GM12865 (cell line): ENCODE data around the gene TMEM135.
"Not testable (repeated sequence)": the region's sequence is repeated elsewhere in the genome, so short reads cannot be mapped to it uniquely, and the experiment has no call there.

ENCODE experiments used
- DNase-seq: peaks from one replicate; pipeline ENCODE4 v3.0.0; 2010; ENCODE audit warnings: low read depth
- H3K4me3 ChIP-seq: 2 replicates; pipeline ENCODE4 v1.5.1; 2011; ENCODE audit warnings: mild to moderate bottlenecking, low read depth, low read length, control low read depth
- TF ChIP-seq, protein P1 (sequence below): IDR thresholded peaks from 2 replicates; pipeline ENCODE4 v1.5.1; 2011; ENCODE audit warnings: low read length, control low read depth, low read depth, inconsistent platforms; ENCODE audit not compliant: insufficient read depth; ENCODE audit errors: missing control alignments

Gene TMEM135

DNA sequence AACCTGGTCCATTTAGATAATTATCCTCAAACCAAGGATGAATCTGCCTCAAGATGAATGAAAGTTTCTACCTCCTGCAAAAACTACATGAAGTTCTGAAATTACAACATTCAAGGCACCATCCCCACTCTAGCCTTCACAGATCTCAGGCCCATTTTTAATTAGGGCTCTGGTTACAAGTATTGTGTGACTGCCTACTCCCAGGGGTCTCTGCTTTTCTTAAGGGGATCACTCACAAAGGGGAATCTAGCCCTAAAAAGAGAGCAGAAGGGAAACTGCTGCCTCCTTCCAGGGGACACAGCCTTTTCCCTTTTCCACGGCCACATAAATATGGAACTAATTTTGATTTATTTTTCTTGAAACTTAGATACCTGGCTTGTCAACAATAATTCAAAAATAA, 17.4 kb upstream of the TMEM135 start:
- no peak for DNase-seq

DNA sequence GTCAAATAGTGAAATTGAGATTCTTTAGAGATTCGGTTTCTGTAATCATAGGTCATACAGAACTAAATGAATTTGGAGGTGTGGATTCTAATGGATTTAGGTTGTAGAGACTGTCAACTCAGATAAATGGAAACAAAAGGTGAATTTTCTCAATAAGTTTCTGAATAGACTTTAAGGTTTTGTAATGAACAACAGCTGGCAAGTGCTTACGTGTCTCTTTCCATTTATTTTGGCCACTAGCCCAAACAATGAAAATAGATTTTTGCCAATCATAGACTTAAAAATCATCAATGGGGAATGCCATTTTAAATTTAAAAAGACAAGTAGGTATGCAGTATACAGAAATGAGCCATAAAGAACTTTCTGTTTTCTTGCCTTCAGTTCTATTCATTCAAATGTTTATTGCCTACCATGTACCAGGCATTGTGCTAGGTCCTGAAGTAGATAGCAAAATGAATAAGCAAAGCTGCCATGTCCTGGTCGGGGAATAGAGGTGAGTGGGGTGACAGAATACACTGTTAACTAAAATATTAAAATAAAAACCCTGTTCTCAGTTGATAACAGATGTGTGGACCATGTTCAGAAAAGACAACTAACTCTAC, 16.9 kb upstream of the TMEM135 start:
- H3K4me3 ChIP-seq: no peak overlapping the region
- DNase-seq: no peak
- TF ChIP-seq, protein P1, sequence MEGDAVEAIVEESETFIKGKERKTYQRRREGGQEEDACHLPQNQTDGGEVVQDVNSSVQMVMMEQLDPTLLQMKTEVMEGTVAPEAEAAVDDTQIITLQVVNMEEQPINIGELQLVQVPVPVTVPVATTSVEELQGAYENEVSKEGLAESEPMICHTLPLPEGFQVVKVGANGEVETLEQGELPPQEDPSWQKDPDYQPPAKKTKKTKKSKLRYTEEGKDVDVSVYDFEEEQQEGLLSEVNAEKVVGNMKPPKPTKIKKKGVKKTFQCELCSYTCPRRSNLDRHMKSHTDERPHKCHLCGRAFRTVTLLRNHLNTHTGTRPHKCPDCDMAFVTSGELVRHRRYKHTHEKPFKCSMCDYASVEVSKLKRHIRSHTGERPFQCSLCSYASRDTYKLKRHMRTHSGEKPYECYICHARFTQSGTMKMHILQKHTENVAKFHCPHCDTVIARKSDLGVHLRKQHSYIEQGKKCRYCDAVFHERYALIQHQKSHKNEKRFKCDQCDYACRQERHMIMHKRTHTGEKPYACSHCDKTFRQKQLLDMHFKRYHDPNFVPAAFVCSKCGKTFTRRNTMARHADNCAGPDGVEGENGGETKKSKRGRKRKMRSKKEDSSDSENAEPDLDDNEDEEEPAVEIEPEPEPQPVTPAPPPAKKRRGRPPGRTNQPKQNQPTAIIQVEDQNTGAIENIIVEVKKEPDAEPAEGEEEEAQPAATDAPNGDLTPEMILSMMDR: no peak

More for the DNA sequence above, 17.4 kb upstream of the TMEM135 start:
- TF ChIP-seq, protein P1: no peak
- no peak overlapping the region for H3K4me3 ChIP-seq

DNA sequence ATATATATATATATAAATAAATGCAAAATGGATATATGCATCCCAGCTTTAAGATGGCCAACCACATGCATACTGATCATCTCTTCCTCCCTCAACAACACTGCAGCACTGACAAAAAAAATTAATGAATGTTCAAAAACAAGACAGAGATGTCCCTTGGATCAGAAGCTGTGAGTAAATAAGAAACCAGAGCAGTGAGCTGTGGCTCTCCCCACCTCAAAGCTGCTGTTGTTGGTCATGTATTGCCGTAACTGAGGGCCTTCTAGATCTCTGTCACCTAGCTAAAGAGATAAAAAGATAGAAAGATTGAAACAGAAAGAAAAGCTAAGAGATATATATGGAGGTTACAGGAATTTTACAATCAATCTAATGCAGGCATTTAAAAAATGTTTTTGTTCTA, 15.5 kb upstream of the TMEM135 start:
- DNase-seq: peak; percentile 6
- no peak overlapping the region for H3K4me3 ChIP-seq
- TF ChIP-seq, protein P1: no peak

DNA sequence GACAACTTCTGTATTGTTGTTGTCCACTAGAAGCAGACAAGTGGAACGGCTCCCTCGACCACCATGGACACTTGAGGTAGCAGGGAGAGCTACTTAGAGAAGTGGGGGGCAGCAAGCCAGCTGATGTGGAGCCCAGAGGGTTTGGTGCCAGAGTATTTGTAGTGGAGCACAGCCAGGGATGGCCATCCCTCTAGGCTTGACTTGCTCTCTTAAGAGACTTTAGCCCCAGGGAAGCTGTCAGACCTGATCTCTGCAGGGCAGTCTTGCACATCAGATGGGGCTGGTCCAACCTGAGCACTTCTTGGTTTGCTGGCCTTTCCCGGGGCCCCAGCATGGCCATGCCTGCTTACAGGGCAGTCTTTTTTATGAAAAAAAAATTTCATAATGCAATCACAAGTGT, 15.0 kb upstream of the TMEM135 start:
- TF ChIP-seq, protein P1: no peak
- no peak for DNase-seq
- H3K4me3 ChIP-seq: no peak overlapping the region

DNA sequence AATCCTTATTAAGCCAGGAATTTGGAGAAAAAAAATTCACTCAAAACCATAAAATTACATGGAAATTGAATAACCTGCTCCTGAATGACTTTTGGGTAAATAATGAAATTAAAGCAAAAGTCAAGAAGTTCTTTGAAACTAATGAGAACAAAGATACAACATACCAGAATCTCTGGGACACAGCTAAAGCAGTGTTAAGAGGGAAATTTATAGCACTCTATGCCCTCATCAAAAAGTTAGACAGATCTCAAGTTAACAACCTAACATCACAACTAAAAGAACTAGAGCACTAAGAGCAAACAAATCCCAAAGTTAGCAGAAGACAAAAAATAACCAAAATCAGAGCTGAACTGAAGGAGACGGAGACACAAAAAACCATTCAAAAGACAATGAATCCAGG, 11.3 kb upstream of the TMEM135 start:
- DNase-seq, H3K4me3 ChIP-seq: not testable (repeated sequence)

DNA sequence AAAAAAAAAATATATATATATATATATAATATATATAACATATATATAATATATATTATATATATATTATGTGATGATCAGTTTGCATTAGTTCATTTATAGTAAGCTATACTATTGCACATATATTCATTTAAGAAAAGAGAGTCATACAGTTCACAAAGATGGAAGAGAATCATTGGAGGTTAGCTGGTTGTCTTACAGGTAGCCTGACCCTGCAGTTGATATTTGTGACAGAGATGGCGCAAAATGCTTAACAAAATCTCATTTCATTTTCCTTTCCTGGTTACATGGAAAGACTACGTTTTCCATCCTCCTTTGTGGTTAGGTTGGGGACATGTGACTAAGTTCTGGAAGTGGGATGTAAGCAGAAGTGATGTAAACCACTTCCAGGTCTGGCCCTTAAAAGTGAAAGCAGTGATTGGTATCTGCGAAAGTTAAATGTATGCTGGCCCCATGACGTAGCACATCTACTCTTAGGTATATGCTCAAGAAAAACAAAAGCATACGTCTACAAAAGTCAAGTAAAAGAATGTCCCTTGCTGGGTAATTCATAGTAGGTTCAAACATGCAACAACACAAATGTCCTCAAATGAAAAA, 7.2 kb upstream of the TMEM135 start:
- TF ChIP-seq, protein P1: no peak

DNA sequence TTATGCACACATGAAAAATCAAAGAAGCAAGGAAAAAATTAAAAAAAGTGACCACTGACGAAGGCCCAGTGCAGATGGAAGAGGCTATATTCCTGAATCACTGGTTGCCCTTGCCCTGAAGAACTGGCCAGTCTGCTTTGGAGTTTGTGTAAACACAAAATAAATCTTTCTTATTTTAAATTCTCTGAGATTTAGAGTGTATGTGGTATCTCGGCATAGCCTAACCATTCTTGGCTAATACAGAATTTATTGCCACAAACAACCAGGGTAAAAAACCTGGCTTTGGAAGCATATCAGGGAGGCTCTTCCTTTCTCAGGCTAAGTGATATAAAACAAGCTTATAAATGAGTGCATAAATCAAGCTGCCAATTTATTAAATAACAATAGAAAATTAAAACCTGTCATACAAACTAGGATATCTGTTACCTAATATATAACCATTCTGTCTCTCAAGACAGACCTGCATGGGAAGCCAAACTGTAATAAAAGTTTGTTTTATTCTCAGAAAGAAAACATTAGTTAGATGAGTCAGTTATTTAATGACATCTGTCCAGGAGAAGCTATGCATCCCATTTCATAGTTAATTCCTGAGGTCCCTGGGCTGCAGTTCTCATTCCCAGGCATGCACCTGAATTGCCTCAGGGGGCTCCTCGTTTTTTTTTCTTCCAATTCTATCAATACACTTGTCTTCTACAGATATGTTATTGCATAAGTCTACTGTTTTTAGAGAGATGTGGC, 6.1 kb upstream of the TMEM135 start:
- DNase-seq: no peak
- TF ChIP-seq, protein P1: no peak
- H3K4me3 ChIP-seq: no peak overlapping the region

More for the DNA sequence above, 7.2 kb upstream of the TMEM135 start:
- no peak overlapping the region for H3K4me3 ChIP-seq
- peak; percentile 10 for DNase-seq
